Pulmonary artery endothelial cell (primary cell): ENCODE results near the gene HAUS2. TPM values are rescaled to one million over a fixed set of nuclear protein-coding genes. Genes with fewer than 3 reads are reported as not detected.
"Not testable (repeated sequence)": the region's sequence is repeated elsewhere in the genome, so short reads cannot be mapped to it uniquely, and the experiment has no call there.

Experiments used
- DNase-seq: peaks from one replicate; pipeline ENCODE4 v3.0.0-alpha.2; 2011; ENCODE audit warnings: low read depth, low spot score
- total RNA-seq: library from RNA; depleted of rRNA; stranded (reverse); fragments of >200 nt; gene quantifications from 2 replicates; pipeline ENCODE4 v1.2.3, GENCODE V29; 2014

Gene HAUS2
- total RNA-seq, 1 donor from 2014 or later = 37.9 TPM

- DNase-seq = peak; percentile 95
Measured at GRCh38 chr15:42575188-42576039, 26.8 kb downstream of the HAUS2 start, which contains the start of gene STARD9. TSS of gene STARD9 (plus strand) at chr15:42575606. CDS start at chr15:42575716, 110 bp downstream.

- DNase-seq = no peak
Measured at GRCh38 chr15:42576040-42576594, 27.5 kb downstream of the HAUS2 start.

GRCh38 chr15:42576776-42577175 lies 28.1 kb downstream of the HAUS2 start:
- DNase-seq = no peak

DNA sequence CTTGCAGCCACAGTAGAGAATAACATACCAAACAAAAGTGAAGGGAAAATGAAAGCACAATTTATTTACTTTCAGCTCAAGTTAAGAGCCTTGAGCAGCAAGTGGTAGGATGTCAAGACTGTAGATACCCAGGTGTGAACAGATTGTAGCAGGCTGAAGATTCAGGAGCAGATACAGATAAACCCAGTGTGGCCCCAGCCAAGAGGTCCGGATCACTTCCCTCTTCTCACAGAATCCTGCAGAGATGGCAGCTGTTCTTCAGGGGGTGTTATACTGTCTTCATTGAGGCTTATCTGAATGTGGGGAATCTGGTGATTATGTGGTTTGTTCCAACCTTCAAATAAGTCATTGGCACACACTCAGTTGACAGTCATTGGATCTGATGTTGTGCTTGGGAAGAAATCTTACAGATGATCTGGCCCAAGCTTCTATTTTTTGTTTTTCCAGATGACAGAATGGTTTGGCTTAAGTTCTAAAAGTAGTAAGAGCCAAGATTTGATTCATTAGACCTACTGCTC lies 28.9 kb downstream of the HAUS2 start:
- DNase-seq = no peak

GRCh38 chr15:42578984-42579537 lies 30.4 kb downstream of the HAUS2 start:
- DNase-seq = no peak

GRCh38 chr15:42581272-42581730 lies 32.7 kb downstream of the HAUS2 start:
- DNase-seq = peak; percentile 45

DNA sequence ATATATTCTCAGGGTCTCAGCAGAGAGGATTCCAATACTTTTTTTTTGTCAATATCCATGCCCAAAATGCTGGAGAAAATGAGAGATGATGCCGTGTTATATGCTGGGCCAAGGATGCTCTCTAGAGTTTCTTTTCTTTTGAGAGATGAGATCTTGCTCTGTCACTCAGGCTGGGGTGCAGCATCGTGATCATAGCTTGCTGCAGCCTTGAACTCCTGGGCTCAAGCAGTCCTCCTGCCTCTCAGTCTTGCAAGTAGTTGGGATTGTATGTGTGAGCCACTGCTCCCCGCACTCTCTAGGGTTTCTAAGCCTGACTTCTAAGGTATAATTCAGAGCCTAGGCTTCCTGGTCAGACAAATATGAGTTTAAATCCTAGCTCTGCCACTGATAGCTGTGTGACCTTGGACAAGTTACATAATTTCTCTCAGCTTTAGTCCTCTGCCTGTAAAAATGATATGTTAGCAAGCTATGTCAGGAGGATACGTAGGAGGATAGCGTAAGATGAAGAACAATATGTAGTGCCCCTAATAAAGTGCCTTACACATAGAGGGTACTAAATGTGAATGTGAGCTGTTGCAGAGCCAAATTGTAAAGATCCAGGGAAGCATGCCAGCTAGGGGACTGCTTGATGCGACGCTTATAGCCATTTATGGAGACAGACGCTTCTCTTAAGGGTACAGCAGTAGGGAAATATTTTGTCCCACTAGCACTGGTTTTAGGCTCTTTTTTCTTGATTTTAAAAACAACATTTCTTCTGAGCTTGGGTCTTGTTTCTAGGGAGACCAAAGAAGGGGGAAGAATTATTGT lies 34.1 kb downstream of the HAUS2 start:
- DNase-seq = no peak

DNA sequence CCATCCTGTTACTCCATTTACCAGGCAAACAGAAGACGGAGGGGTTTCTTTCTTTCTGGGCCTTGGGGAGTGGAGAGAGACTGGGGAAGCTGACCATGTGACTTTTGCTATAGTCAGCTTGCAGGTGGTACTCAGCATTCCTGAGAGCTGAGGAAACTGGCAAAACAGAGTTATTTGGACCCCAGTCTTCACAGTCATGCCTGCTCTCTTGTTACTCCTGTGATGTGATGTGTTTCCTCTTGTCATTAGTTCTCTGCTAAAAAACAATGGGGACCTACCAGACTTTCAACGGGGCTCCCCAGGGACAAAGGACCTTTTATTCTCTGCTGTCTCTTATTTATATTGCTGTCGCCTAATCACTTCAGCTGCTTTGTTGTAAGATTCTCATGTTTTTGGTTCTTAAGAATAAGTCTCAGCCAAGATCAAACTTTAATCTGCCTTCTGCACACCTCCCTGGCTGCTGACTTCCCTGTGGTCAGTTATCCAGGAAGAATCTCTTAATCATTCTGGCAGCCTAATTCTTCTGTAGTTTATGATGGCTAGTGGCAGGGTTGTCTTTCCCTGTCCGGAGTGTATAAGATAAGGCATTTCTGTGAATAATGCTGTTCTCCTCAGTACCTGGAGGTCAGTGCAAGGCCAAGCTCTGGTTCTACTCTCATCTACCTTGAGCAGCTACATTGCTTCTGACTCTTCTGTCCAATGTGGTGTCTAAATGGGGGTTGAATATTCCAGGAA lies 35.6 kb downstream of the HAUS2 start:
- DNase-seq = no peak

DNA sequence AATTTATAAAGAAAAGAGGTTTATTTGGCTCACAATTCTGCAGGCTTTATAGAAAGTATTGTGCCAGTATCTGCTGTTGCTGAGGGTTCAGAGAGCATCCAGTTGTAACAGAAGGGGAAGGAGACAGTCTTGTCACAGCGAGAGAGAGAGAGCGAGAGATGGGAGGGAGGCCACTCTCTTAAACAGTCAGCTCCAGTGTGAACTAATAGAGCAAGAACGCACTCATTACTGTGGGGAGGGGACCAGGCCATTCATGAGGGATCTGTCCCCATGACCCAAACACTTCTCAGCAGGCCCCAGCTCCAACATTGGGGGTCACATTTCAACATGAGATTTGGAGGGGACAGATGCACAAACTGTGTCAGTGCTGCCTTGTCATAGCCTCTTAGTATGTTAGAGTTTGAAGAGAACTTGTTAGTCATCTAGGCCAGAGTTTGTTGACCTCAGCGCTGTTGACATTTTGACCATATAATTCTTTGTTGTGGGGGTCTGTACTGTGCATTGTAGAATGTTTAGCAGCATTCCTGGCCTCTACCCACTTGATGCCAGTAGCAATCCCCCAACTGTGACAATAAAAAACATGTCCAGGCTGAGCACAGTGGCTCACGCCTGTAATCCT lies 42.1 kb downstream of the HAUS2 start:
- no peak for DNase-seq

GRCh38 chr15:42591238-42591934 lies 42.7 kb downstream of the HAUS2 start:
- no peak for DNase-seq

DNA sequence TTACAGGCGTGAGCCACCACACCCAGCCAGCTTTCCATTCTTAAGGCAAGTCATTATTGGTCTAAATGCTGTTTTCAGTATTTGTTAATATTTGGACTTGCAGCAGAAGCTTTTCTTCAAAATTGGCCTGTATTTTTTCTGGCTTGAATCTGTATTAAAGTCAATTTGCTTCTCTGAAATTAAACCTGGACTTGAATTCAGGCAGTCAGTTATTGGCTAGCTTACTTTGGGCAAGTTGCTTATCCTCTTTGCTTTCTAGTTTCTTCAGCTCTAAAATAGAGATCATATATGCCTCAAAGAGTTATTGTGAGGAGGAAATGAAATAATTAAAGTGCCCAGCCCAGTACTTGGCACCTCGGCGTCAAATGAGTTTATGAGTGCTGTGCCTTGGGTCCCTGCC lies 44.1 kb downstream of the HAUS2 start:
- DNase-seq = no peak

- DNase-seq = no peak
Measured at GRCh38 chr15:42593143-42593542, 44.5 kb downstream of the HAUS2 start.

DNA sequence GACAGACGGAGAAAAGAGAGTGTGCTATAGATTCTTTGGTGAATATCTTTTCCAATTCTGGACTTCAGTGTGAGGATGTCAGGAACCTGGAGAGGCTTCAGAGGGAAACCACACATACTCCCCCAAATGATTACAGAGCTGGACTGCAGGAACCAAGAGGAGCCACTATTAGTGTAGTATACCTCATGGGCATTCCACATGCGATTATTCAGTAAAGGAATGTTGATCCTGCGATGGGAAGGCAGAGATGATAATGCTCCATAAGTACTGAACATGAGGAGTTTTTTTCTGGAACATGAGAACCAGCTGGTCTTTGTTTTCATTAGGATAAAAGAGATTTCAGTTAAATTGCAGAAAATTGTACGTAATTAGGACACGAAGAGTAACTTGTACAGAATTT lies 45.5 kb downstream of the HAUS2 start:
- DNase-seq = no peak

DNA sequence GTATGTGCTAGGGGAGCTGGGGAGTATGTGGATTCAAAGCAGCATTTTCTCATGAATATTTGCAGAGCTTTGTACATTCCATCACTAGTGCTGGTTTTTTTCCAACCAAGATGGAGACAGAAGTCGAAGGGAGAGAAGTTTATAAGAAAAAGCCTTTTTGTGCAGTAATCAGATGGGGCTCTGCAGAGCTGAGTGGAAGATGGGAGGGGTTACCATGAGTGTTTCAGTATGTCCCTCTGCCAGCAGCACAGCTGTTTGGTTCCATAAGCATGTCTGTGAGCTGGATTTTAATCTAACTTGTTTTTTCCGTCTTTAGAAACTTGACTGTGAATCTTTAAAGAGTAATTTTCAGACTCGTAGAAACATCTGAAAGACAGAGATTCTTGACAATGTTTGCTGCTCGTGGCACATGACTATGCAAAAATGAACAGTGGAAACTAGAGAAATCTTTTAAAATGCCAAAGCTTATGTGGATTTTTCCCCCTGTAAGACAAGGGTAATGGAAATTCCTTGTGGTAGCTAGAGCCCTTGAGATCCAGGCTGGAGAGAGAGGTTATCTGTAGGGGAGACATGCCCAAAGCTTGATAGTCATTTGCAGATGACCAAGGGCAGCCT lies 47.1 kb downstream of the HAUS2 start:
- DNase-seq = no peak

DNA sequence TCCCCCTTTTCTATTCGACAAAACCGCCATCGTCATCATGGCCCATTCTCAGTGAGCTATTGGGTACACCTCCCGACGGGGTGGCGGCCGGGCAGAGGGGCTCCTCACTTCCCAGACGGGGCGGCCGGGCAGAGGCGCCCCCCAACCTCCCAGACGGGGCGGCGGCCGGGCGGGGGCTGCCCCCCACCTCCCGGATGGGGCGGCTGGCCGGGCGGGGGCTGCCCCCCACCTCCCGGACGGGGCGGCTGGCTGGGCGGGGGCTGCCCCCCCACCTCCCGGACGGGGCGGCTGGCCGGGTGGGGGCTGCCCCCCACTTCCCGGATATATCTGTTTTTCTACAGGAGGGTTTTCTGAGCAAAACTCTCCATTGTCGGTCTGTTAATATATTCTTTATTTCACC lies 52.7 kb downstream of the HAUS2 start:
- DNase-seq = not testable (repeated sequence)

DNA sequence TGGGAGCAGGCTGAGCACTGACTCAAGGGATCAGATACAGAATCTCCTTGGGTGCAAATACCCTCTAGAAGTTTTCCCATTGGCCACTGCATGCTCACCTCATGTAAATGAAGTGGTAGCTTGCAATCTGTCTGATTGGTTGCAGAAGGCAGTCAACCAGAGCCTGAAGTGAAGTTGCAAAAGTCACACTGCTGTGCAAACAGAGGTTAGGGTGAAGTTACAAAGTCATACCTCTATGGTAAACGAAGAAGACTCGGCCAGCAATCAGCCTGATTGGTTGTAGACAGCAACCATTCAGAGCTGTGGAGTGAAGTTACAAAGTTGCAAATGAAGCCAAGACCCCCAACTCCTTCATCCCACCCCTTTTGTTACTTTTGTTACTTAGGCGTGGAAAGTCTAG lies 53.9 kb downstream of the HAUS2 start:
- no peak for DNase-seq

- no peak for DNase-seq
Measured at GRCh38 chr15:42603978-42604377, 55.3 kb downstream of the HAUS2 start.

GRCh38 chr15:42604894-42605744 lies 56.5 kb downstream of the HAUS2 start:
- DNase-seq = peak; percentile 43
